Amniotic stem cell (primary cell): ENCODE measurements around the gene BMPR1A.

Experiments used
- DNase-seq: peaks from one replicate; lab custom pipeline; 2025; lab: John Stamatoyannopoulos, UW

The BMPR1A gene

DNA sequence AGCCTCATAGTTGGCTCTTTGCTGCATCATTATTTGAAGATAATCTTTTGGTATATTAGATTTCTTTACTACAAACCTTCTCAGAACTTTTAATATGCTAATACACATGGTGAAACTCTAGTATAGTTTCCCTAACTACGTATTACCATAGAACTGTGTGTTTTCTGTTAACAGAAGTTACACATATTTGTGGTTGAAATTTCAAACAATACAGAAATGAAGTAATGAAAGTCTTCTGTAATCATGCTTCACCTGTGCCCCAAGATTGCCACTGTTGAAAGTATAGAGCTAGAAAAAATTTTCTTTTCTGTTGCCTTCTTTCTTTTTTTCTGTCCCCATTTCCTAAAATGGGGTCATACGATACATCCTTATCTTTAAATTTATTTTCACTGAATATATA, 9.1 kb downstream of the BMPR1A start:
- no peak for DNase-seq

DNA sequence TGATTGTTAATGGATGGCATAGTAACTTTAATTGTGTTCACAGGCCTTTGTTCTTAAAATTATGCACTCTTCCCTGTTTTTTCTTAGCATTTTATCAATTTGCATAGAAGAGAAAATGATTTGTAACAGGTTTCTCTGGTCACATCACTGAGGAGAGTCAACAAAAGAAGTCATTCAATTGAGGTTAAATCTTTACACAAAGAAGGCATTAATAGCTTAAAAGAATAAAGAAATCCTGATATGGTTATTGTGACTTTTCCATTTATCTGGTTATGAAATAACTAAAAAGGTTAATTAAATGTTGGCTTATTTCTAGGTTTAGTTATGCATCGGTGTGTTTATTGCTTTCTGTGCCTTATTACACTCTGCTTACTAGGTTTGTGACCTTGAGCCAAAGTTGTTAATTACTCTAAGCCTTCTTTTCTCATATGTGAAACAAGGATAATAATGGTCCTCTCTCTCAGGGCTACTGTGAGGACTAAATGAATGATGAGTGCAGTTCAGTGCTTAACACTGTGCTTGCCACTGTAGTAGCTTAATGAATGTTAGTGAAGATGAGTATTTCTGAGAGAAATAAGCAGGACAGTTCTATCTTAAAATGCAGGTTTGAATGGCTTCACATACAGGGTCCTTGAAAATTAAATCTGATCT, 12.1 kb downstream of the BMPR1A start:
- DNase-seq, result no peak

DNA sequence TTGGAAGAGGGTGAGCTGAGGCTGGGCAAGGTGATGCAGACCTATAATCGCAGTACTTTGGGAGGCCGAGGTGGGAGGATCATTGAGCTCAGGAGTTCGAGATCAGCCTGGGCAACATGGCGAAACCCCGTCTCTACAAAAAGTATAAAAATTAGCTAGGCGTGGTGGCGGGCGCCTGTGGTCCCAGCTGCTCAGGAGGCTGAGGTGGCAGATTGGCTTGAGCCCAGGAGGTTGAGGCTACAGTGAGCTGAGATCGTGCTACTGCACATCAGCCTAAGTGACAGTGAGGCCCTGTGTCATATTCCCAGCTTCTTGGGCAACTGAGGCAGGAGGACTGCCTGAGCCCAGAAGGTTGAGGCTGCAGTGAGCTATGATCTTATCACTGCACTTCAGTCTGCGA, 13.6 kb downstream of the BMPR1A start:
- DNase-seq, result no peak

DNA sequence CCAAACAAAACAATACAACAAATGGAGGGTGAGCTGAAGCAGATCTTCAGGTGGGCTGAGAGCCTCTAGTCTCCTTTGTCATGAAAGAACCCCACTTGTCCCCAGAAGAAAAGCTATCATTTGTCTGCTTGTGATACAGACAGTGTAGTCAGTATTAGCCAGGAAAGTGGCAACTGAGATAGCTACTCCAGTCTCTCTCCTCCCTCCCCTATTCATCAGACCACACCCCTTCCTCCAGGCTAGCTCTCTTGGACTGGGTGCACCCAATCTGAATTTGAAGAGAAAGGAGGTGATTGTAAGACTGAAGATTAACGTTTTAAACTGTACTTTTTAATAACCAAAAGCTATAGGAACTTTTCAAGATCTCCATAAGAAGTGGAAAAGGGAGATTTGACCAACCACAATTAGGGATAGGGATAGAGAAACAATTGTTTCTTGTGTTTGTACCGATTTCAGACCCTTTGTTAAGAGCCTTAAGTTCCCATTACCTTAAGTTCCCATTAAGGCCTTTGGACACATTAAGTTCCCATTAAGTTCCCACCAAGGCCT, 14.1 kb downstream of the BMPR1A start:
- no peak for DNase-seq

DNA sequence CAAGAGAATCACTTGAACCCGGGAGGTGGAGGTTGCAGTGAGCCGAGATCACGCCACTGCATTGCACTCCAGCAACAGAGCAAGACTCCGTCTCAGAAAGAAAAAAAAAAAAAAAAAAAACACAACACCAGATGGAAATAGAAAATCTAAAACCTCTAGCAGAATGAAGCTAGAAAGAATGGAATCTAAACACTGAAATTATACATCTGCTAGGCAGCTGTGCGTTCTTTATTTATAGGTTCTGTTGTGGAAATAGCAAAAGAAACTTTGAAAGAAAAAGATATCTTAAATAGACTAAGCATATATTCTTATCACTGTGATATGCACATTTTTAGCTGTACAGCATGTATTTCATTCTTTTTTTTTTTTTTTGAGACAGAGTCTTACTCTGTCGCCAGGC, 17.1 kb downstream of the BMPR1A start:
- DNase-seq, result no peak

DNA sequence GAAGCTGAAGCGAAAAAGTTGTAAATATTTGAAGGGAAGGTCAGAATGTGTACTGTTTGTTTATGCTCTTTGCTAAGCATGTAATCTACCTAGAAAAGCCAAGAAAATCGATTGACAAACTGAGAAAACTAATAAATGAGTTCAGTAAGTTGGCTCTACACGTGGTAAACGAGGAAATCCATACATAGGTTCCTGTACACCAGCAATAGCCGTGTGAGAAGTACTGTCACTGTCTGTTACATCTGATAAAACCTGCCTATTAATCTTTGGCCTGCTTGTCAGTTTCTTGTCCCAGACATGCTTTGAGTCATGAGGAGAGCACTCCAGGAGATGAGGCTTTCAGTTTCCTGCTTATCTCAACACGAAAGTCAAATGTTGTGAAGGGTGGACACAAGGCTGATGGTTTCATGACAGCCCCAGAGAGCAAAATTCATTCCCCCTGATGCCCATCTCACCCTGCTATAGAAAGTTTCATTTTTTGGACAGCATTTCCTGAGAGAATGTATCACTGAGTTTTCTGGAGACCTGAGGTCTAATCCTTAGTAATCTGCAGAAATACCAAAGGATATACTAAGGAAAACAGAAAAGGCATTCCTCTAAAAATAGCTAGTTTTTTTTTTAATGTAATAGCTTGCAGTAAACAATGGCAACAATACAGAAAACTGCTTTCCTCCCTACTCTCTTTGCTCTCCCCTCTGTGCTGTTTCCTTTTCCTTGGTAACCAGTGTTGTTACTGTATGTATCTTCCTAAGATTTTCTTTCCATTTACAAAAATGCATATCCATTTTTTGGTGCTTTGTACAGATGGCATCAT, 18.8 kb downstream of the BMPR1A start:
- no peak for DNase-seq

DNA sequence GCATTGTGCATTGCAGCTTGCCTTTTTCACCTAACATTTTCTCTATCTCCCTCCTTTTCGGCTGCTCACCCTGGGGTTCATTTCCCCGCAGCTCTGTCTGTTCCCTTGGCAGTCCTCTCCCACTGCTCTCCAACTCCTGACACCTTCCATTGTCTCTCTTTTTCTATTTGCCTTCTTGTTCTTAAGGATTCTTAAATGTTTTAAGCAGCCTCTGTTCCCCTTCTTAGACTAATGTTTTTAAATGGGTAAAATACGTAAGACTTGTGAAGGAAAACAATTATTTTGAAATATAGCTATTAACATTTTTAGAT, 19.4 kb downstream of the BMPR1A start:
- no peak for DNase-seq

DNA sequence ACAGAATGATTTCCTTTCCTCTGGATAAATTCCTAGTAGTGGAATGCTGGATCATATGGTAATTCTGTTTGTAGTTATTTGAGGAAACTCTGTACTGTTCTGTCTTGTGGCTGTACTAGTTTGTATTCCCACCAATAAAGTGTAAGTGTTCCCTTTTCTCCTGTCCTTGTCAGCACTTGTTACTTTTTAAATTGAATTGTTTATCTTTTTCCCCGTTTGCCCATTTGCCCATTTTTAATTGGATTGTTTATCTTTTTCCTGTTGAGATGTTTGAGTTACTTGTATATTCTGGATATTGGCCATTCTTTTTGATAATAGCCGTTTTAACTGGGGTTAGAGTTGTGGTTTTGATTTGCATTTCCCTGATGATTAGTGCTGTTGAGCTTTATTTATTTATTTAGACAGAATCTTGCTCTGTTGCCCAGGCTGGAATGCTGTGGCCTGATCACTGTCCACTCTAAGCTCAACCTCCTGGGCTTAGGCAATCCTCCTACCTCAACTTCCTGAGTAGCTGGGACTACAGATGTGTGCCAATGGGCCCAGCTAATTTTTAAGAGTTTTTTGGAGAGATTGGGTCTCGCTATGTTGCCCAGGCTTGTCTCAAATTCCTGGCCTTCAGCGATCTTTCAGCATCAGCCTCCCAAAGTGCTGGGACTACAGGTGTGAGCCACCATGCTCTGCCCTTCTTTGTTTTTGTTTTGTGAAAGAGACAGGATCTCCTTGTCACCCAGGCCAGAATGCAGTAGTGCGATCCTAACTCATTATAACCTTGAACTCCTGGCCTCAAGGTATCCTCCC, 23.0 kb downstream of the BMPR1A start:
- DNase-seq, result no peak

DNA sequence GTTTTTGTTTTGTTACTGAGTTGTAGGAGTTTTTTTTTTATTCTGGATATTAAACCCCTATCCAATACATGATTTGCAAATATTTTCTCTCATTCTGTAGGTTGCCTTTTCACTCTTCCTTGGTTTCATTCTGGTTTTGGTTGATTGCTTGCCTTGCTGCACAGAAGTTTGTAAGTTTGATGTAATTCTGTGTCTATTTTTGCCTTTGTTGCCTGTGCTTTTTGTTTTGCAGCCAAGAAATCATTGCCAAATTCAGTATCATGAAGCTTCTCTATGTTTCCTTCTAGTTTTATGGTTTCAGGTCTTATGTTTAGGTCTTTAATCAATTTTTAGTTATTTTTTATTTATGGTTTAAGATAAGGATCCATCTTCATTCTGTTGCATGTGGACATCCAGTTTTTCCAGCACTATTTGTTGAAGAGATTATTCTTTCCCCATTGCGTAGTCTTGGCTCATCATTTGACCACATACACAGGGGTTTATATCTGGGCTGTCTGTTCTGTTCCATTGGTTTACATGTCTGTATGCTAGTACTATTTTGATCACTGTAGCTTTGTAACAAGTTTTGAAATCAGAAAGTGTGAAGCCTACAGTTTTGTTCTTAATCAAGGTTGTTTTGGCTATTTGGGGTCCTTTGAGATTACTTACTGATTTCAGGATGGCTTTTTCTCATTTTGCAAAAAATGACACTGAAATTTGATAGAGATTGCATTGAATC, 26.4 kb downstream of the BMPR1A start:
- no peak for DNase-seq

DNA sequence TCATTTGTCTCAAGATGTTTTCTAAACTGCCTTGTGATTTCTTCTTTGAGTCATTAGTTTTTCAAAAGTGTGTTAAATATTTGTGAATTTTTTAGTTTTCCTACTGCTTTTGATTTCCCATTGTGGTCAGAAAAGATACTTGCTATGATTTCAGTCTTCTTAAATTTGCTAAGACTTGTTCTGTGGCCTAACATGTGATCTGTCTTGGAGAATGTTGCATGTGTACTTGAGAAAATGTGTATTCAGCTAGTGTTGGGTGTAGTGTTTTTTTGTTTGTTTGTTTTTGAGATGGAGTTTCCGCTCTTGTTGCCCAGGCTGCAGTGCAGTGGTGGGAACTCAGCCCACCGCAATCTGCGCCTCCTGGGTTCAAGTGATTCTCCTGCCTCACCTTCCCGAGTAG, 28.6 kb downstream of the BMPR1A start:
- DNase-seq, result no peak

DNA sequence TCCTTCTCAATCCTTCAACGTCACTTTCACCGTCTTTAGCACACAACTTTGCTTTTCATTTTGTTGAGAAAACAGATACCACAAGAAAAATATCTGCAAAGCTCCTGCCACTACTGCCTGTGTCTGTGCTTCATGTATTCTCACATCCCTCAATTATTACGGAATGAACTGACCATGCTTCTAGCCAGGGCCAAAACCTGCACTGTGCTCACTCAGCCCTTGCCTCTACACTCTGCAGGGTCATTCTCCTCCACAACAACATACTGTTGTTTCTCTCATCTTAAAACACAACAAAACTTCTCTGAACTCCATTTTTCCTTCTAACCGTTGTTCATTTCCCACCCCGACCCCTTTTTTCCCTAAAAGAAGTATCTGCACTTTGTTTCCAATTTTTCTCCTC, 29.5 kb downstream of the BMPR1A start:
- no peak for DNase-seq

DNA sequence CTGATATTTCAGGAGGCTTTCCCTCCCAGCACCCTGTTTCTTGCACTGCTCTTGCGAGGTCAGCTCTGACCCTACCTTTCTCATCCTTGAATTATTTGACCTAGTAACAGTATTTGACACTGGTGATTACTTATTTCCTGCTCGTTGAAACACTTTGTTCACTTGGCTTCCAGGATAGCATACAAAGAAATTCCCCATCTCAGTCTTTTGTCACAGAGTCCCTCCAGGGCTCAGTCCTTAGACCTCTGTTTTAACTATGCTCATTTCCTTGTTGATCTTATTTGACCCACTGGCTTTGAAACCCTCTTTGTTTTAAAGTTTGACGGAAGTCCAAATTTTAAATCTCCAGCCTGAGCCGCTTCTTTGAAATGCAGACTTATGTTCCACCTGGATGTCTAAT, 29.9 kb downstream of the BMPR1A start:
- no peak for DNase-seq

DNA sequence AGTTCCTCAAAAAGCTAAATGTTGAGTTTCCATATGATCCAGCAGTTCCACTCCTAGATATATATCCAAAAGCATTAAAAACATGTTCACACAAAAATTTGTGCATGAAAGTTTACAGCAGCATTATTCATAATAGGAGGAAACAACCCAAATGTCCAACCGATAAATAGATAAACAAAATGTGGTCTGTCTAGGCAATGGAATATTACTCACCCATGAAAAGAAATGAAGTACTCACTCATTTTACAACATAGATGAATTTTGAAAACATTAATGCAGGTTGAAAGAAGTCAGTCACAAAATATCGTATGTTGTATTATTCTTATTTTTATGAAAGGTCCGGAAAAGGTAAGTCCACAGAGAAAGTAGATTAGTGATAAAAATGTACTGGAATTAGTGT, 34.0 kb downstream of the BMPR1A start:
- DNase-seq, result no peak

DNA sequence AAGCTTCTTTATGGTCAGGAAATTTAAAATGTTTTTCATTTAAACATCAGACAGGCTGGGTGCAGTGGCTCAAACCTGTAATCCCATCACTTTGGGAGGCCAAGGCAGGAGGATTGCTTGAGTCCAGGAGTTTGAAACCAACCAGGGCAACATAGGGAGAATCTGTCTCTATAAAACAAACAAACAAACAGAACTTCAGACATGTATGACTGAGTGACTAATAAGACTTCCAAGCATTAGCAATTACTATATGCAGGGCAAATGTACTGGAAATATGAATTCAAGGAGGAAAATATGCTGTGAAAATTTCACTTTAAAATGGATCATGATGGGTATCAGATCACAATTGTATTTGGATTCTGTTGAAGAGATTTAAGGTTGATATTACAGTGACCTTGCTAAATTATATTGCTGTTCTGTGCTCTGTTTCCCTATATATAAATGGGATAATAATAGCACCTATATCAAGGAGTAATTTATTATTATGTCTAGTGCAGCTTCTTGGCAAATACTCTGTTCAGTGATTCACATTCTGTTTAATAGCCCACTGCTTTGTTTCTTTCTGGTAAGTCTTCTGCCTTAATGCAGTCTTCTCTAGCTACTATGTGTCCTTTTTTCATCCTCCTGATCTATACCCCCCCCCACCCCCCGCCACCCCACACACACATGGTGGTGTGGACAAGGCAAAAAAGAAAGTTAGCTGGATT, 36.2 kb downstream of the BMPR1A start:
- no peak for DNase-seq

DNA sequence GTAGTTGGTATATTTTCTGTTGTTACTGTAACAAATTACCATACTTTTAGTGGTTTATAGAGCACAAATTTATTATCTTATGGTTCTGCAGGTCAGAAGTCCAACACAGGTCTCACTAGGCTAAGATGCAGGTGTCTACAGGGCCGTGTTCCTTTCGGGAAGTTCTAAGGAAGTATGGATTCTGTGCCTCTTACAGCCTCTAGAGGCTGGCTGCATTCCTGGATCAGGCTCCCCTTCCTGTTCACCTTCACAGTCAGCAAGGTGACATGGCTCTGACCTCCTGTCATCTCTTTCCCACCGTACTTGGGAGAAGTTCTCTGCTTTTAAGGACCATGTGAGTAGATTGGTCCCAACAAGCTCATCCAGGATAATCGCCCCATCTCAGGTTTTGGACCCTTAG, 37.3 kb downstream of the BMPR1A start:
- DNase-seq, result no peak

DNA sequence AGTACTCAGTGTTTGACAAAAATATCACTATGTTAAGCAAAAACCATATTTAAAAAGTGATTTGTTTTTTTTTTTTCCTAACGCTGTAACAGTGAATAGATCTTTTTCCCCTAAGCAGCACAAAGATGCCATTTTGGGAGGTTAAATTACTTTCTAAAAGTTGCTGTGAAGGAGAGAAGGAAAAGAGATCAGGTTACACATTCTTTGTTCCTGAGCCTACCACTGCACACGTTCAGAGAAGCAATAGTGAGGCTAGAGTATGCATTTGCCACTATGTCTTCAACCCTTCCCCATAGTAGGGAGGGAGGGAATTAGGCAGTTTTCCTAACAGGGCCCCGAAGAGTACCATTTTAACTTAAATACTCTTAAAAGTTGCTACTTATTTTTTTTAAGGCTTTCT, 38.9 kb downstream of the BMPR1A start:
- DNase-seq, result no peak

DNA sequence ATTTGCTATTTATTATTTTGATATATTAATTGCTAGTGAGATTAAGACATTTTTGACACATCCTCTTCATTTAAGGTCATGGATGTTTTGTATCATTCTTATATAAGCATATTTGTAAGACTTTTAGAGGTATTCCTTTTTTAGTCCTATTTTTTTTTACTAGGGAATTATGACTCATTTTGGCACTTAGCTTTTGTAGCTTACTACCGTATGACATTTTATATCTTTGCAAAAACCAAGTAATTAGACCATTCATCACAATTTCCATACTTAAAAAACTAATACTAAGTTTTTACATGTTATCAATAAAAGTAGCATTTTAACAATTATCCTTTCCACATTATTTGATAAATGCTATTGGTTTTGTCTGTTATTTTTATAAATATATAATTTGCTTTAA, 41.6 kb downstream of the BMPR1A start:
- no peak for DNase-seq

DNA sequence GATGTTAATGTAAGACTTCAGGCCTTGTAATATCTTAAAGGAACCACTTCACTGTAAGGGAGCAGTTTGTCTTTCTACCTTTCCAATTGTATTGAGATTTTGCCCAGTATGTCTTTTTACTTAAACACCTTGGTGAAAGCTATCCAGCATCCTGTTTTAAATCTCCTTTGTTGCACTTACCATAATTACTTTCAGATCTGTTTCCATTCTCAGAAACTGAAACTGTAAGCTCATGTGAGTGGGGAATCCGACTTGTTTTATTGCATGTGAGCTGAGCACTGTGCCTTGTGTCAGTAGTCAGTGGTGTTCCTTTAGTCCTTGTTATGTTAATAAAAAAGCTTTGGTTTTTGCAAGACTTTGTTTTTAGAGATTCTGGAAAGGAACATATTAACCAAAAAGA, 42.2 kb downstream of the BMPR1A start:
- DNase-seq, result no peak

DNA sequence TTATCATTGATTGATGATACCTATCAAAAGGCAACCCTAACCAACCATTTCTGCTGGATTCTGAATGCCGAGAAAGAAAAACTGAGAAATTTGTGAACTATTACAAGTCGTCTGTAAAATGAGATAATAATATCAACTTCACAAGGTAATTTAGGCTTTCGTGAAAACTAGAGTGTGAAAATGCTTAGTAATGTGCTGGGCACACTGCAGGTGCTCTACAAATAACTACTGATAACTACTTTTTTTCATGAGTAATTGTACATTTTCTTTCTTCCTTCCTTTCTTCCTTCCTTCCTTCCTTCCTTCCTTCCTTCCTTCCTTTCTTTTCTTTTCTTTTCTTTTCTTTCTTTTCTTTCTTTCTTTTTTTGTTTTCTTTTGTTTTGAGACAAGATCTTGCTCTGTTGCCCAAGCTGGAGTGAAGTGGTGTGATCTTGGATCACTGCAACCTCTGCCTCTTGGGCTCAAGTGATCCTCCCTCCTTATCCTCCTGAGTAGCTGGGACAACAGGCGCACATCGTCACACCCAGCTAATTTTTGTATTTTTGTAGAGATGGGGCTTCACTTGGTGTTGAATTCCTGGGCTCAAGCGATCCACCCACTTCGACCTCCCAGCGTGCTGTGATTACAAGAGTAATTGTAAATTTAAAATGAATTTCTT, 42.9 kb downstream of the BMPR1A start:
- no peak for DNase-seq

DNA sequence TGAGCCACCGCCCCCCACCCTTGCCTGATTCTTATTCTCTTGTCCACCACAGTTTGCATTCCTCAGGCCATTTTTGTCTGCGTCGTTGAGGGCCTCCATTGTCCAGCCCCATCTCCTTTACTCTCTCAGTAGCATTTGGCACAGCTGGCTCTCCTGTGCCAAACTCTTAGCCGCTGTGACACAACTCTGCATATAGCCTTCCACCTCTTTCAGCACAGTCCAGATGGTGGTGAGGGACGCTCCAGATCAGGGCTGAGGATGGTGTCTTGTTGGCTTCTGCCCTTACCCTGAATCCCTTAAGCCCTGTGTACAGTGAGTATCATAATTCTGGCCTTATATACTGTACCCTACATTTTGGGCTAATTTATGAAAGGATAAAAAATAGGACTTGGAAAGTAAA, 45.6 kb downstream of the BMPR1A start:
- no peak for DNase-seq

DNA sequence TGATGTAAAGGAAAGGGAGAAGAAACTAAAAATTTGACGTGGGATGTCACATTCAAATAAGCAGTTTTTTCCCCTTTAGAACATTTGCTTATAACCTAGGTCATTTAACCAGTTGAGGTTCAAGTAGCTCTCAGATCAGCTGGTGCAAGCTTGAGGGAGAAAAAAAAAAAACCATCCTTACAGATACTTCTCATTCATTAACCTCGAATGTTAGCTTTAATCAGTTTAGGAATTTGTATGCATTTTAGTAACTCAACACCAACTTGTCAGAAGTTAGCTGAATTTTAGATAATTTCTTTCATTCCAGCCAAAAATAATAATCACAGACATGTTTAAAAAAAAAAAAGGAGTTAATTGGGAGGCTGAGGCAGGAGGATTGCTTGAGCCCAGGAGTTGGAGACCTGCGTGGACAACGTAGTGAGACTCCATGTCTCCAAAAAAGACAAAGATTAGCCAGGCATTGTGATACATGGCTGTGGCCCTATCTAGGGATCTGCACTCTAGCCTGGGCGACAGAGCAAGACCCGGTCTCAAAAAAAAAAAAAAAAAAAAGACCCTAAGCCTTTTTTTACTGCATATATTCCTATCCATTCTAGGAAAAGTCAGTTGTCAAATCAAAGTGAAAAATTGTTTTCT, 46.2 kb downstream of the BMPR1A start:
- DNase-seq, result no peak
